Lung microvascular endothelial cell (primary cell): Measurements from ENCODE around the gene LYPLA2. TPM values are rescaled to one million over a fixed set of nuclear protein-coding genes. Genes with fewer than 3 reads are reported as not detected.
"Not testable (repeated sequence)": the region's sequence is repeated elsewhere in the genome, so short reads cannot be mapped to it uniquely, and the experiment has no call there.

Experiments used
- DNase-seq, 2 donors: peaks; one replicate each; pipeline versions ENCODE4 v3.0.0 to v3.0.0-alpha.2; 2010; ENCODE audit warnings: low read depth in 2 of 2
- total RNA-seq: library from RNA; depleted of rRNA; stranded (reverse); fragments of >200 nt; gene quantifications from 2 replicates; pipeline ENCODE4 v1.2.1, GENCODE V29; 2014

LYPLA2 gene
- total RNA-seq, 1 donor from 2014 or later = 92.7 TPM

DNA sequence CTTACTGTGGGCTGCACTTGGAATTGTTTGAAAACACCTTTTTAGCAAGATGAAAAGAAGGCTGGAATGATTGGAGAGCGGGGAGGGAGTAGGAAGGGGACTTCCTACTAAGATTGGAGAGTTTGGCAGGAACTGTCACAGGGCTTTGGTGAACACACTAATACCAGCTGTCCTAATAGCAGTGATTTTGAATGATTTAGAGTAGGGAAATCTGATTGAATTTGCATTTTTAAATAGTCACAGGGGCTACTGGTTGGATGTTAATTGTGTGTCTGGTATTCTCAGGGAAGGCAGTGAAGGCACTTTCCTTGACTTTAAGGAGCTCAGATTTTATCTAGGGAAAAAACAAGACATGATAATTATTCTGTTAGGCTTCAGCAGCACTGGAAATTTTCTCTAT, 36.8 kb downstream of the LYPLA2 start:
- no peak for DNase-seq

DNA sequence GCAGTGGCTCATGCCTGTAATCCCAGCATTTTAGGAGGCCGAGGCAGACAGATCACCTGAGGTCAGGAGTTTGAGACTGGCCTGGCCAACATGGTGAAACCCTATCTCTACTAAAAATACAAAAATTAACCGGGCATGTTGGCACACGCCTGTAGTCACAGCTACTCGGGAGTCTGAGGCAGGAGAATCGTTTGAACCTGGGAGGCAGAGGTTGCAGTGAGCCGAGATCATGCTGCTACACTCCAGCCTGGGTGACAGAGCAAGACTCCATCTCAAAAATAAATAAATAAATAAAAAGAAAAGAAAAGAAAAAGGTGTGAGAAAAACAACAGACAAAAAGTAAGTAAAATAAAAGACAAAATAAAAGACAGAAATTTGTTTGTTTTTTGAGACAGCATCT, 43.2 kb downstream of the LYPLA2 start:
- DNase-seq = not testable (repeated sequence)

DNA sequence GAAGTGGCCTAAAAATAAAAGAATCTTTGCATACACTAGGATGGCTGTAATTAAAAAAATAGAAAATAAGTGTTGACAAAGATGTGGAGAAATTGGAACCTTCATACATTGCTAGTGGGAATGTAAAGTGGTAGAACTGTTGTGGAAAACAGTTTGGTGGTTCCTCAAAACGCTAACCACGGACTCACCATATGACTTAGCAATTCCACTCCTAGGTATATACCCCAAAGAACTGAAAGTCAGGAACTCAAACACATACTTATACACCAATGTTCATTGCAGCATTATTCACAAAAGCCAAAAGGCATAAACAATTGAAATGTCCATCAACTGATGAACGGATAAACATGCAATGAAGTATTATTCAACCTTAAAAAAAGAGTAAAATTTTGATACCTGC, 45.1 kb downstream of the LYPLA2 start:
- DNase-seq = no peak

GRCh38 chr1:23837908-23838307, 47.0 kb downstream of the LYPLA2 start:
- DNase-seq = no peak

DNA sequence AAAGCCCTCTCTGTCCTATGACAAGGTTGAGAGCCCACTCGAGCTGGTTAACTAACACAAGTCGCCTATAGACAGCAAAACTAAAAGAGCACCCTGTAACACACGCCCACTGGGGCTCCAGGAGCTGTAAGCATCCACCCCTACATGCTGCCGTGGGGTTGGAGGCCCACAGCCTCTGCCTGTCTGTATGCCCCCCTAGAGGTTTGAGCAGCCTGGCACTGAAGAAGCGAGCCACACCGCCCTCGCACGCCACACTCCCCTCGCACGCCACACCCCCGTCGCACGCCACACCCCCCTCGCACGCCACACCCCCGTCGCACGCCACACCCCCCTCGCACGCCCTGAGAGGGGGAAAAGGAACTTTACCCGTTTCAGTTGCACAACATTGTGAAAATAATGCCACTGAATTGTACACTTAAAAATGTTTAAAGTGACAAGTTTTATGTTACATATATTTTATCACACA, 47.5 kb downstream of the LYPLA2 start:
- peak; percentile 36 to 66 for DNase-seq

DNA sequence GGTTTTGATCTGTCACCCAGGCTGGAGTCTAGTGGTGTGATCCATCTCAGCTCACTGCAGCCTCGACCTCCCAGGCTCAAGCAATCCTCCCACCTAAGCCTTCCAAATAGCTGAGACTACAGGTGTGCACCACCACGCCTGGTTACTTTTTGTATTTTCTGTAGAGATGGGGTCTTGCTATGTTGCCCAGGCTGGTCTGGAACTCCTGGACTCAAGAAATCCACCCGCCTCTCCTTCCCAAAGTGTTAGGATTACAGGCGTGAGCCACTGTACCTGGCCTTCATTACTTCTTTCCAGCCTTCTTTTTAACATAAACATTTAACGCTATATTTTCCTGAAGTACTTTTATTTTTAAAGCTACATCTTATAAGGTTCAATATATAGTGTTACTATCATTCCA, 52.7 kb downstream of the LYPLA2 start:
- DNase-seq = no peak

Other genes starting within 250 kb of the LYPLA2 start
- 479 and 520 TPM in 2 replicates for gene ID3, start 231.6 kb upstream of the LYPLA2 start, total RNA-seq
- 1,249 and 1,276 TPM in 2 replicates for gene RPL11, start 99.3 kb upstream of the LYPLA2 start, total RNA-seq
- gene ELOA, start 47.7 kb upstream of the LYPLA2 start, total RNA-seq = 13.9 and 22.2 TPM in 2 replicates
- gene PITHD1, start 12.7 kb upstream of the LYPLA2 start, total RNA-seq = 24.6 and 29.0 TPM in 2 replicates
- gene GALE, start 9.6 kb downstream of the LYPLA2 start, total RNA-seq = 16.7 and 19.6 TPM in 2 replicates
- gene HMGCL, start 34.3 kb downstream of the LYPLA2 start, total RNA-seq = 37.3 and 40.7 TPM in 2 replicates
- gene FUCA1, start 77.1 kb downstream of the LYPLA2 start, total RNA-seq = 9.4 and 11.7 TPM in 2 replicates
- not detected in 2 replicates for gene CNR2, start 122.2 kb downstream of the LYPLA2 start, total RNA-seq
- 64.9 and 69.0 TPM in 2 replicates for gene PNRC2, start 168.7 kb downstream of the LYPLA2 start, total RNA-seq
- gene SRSF10, start 189.2 kb downstream of the LYPLA2 start, total RNA-seq = 47.5 and 70.2 TPM in 2 replicates